ENCODE data around the gene ZNF385C.
"Not testable (repeated sequence)": the region's sequence is repeated elsewhere in the genome, so short reads cannot be mapped to it uniquely, and the experiment has no call there.

ZNF385C gene

DNA sequence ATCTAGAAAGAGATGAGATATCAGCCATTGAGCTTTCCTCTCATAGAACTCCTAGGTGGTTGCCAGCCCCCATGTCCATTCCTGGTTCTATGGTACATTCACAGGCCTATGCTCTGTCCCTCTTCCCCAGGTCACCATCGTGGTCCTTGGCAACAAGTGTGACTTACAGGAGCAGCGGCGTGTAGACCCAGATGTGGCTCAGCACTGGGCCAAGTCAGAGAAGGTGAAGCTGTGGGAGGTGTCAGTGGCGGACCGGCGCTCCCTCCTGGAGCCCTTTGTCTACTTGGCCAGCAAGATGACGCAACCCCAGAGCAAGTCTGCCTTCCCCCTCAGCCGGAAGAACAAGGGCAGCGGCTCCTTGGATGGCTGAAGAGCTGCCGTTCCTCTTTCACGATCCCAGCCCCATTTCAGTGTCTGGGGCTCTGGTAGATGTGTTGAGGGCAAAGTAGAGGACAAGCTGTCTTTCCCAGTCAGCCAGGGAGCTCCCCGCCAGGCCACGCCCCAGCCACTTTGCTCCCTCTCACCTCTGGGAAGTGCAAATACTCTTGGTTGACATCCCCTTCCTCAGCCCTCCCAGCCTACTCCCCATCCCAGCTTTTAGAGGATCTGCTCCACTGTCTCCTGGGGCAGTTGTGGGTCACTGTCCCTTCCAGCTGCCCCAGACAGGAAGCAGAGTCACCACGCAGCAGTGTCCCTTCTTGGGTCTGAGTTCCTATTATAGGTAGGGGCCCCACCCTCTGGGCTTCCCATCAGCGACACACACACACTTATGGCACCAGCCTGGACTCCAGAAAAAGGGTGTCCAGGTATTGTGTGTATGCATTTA, 74.5 kb downstream of the ZNF385C start:
- H3K4me3 ChIP-seq (ENCODE audit: low read depth, low read length) = no peak overlapping the region
- TF ChIP-seq, protein P1, sequence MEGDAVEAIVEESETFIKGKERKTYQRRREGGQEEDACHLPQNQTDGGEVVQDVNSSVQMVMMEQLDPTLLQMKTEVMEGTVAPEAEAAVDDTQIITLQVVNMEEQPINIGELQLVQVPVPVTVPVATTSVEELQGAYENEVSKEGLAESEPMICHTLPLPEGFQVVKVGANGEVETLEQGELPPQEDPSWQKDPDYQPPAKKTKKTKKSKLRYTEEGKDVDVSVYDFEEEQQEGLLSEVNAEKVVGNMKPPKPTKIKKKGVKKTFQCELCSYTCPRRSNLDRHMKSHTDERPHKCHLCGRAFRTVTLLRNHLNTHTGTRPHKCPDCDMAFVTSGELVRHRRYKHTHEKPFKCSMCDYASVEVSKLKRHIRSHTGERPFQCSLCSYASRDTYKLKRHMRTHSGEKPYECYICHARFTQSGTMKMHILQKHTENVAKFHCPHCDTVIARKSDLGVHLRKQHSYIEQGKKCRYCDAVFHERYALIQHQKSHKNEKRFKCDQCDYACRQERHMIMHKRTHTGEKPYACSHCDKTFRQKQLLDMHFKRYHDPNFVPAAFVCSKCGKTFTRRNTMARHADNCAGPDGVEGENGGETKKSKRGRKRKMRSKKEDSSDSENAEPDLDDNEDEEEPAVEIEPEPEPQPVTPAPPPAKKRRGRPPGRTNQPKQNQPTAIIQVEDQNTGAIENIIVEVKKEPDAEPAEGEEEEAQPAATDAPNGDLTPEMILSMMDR (IDR thresholded peaks at IDR 0.05; ENCODE audit: low read depth, low read length) = no peak
- in situ Hi-C loops (cut with HindIII; ENCODE audit: low sequenced_read_pairs) = no loop called here
- DNase-seq (ENCODE audit: low read depth, low spot score) = no peak

DNA sequence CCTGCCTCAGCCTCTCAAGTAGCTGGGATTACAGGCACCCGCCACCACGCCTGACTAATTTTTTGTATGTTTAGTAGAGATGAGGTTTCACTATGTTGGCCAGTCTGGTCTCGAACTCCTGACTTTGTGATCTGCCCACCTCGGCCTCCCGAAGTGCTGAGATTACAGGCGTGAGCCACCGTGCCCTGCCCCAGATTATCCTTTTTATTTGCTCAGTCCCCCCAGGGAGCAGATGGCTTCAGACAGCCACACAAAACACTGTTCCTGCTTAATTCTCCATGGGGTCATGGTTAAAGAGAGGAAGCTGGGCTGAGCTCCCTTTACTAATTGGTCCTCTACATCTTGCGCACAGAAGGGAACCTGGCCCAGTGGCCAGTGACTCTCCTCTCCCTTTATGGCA, 77.4 kb downstream of the ZNF385C start:
- peak overlapping the region; percentile 98 for H3K4me3 ChIP-seq (ENCODE audit: low read depth, low read length)
- DNase-seq (ENCODE audit: low read depth, low spot score); in situ Hi-C loops (cut with HindIII; ENCODE audit: low sequenced_read_pairs): not testable (repeated sequence)

DNA sequence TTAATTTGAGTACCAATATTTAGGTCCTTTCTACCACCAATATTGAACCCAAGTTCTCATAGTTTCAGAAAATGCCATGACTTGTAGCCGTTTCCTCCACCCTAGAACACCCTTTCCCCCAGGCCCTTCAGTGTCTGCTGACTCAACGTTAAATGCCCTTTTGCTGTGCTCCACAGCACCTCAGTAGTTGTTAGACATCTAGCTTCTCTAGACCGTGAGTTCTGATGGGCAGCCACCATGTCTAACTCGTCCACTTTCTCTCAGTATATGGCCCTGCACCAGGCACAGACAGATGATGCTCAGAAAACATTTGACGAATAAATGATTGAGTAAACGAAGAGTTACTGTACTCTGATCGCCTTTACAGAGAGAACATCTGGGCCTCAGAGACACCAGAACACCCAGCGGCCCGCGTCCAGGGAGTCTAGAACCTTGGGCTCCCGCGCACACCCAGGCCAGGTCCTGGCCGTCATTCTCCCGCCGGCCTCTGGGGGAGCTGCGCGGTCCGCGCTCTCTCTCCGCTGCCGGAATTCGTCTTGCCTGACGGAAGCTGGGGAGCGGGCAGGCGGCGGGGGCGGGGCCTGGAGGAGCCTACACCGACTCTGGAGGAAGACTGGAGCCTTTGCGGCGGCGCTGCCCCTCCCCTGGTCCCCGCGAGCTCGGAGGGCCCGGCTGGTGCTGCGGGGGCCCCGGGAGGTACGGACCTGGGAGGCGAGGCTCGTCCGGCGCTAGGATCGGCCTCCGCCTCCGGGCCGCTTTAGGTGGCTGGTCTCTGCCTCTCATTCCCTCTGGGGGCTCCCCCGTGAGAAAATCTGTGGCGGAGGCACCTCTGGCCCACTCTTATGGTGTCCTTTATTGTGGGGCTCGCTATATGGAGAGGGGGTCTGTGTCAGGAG, 78.5 kb downstream of the ZNF385C start, which contains the start of gene NKIRAS2:
Gene NKIRAS2, plus strand, starts transcription at position 582 of the 896 bp plus-strand sequence. CDS start 1,488 bp downstream, outside the sequence.
- TF ChIP-seq, protein P1 (IDR thresholded peaks at IDR 0.05; ENCODE audit: low read depth, low read length) = peak; percentile 94
- H3K4me3 ChIP-seq (ENCODE audit: low read depth, low read length) = peak within 1 kb of the TSS; percentile 98
- DNase-seq (ENCODE audit: low read depth, low spot score) = peak; percentile 93
- in situ Hi-C loops (cut with HindIII; ENCODE audit: low sequenced_read_pairs) = no loop called here

DNA sequence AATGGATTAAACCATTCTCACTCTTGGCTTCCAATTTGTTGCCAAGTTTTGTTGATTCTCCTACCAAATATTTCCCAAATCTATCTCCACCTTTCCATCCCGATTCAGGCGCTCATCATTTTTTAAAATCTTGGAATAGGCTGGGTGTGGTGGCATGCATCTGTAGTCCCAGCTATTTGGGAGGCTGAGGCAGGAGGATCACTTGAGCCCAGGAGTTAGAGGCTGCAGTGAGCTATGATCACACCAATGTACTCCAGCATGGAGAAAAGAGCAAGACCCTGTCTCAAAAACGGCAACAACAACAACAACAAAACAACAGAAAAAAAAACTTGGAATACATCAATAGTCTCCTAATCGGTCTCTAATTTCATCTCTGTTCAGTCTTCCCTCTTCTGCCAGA, 79.3 kb downstream of the ZNF385C start:
- TF ChIP-seq, protein P1 (IDR thresholded peaks at IDR 0.05; ENCODE audit: low read depth, low read length) = no peak
- no peak for DNase-seq (ENCODE audit: low read depth, low spot score)
- H3K4me3 ChIP-seq (ENCODE audit: low read depth, low read length) = no peak overlapping the region
- in situ Hi-C loops (cut with HindIII; ENCODE audit: low sequenced_read_pairs) = no loop called here

DNA sequence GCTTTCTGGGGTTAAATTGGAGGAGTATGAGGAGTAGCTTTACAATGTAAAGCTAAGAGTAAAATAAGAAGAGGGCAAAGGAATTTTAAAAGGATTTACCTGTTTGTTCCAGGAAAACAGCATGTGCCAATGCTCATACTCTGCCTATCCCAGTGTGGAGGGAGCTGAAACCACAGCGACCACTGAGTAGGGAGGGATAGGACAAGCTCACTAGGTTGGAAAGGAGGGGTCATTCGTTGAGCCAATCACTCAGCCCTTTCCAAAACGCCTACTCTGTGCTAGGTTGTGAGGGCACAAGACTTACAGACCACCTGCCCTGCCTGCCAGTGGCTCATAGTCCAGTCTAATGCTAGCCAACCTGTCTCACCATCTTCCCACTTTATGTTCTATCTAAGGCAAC, 79.9 kb downstream of the ZNF385C start:
- in situ Hi-C loops (cut with HindIII; ENCODE audit: low sequenced_read_pairs) = no loop called here
- TF ChIP-seq, protein P1 (IDR thresholded peaks at IDR 0.05; ENCODE audit: low read depth, low read length) = no peak
- peak overlapping the region; percentile 98 for H3K4me3 ChIP-seq (ENCODE audit: low read depth, low read length)
- no peak for DNase-seq (ENCODE audit: low read depth, low spot score)

DNA sequence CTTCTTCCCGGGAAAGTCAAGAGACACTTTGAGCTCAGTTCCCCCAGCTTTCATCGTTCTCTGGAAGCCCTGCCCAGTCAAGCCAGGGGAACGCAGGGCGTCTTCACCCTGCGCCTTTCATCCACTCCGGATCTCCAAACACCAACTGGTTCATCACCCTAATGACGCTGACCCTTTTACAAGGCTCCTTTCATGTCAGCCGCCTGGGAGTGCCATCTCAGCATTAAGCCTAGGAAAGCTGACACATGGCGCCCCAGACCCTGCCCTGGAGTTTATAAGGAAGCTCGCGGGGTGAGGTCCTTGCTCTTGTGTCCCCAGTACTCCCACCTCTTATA, 80.4 kb downstream of the ZNF385C start:
- DNase-seq (ENCODE audit: low read depth, low spot score) = no peak
- in situ Hi-C loops (cut with HindIII; ENCODE audit: low sequenced_read_pairs) = no loop called here
- TF ChIP-seq, protein P1 (IDR thresholded peaks at IDR 0.05; ENCODE audit: low read depth, low read length) = no peak

More for the DNA sequence above, 80.4 kb downstream of the ZNF385C start:
- H3K4me3 ChIP-seq (ENCODE audit: low read depth, low read length) = peak overlapping the region; percentile 98

All from astrocyte of the spinal cord (primary cell).